ENCODE measurements around the gene AKAP6.

Gene AKAP6

DNA sequence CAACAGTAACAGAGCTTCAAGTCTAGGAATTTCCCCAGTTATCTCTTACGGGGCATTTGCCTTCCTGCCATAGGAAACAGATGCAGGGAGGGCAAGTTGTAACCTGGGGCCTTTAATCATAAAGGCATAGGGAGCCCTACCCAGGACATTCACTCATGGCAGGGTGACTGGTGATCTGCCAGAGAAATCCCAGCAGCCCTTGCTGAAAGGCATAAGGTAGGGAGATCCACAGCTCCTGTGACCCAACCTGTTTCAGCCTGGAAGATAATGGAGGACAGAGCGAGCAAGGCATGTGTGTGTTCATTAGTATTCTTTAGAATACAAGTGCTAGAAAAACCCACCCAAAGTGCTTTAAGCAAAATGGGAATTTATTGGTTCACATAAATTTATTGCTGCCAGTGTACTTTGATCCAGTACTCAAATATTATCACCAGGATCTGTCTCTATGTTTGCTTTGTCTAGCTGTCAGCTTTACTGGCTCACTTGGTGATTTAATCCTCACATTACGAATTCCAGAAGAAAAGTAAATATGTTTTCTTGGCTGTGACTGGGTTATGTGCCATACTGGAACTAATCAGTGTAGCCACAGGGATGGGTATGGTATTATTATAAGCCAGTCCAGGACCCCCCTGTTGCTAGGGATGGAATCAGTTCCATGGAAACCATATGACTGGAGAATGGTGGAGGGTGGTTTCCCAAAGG, 21.1 kb upstream of the AKAP6 start:
- H2AFZ ChIP-seq (ENCODE audit: low read depth) = no peak overlapping the region
- H3K36me3 ChIP-seq (ENCODE audit: insufficient read depth) = no peaks in the 10 kb centered on the region
- no peak overlapping the region for H3K4me3 ChIP-seq (IDR thresholded peaks at IDR 0.05; ENCODE audit: insufficient read depth, low read depth, low read length)
- H4K20me1 ChIP-seq (ENCODE audit: insufficient read depth) = no peaks in the 10 kb centered on the region
- no peak overlapping the region for H3K4me2 ChIP-seq
- H3K79me2 ChIP-seq (ENCODE audit: insufficient read depth, low read depth) = no peaks in the 10 kb centered on the region
- H3K27me3 ChIP-seq (ENCODE audit: insufficient read depth, low read depth) = no peaks in the 10 kb centered on the region
- H3K9ac ChIP-seq = no peak overlapping the region
- H3K27ac ChIP-seq = no peak overlapping the region
- H3K4me1 ChIP-seq (ENCODE audit: low read depth, poor library complexity, severe bottlenecking) = no peaks in the 10 kb centered on the region
- TF ChIP-seq, protein P1, sequence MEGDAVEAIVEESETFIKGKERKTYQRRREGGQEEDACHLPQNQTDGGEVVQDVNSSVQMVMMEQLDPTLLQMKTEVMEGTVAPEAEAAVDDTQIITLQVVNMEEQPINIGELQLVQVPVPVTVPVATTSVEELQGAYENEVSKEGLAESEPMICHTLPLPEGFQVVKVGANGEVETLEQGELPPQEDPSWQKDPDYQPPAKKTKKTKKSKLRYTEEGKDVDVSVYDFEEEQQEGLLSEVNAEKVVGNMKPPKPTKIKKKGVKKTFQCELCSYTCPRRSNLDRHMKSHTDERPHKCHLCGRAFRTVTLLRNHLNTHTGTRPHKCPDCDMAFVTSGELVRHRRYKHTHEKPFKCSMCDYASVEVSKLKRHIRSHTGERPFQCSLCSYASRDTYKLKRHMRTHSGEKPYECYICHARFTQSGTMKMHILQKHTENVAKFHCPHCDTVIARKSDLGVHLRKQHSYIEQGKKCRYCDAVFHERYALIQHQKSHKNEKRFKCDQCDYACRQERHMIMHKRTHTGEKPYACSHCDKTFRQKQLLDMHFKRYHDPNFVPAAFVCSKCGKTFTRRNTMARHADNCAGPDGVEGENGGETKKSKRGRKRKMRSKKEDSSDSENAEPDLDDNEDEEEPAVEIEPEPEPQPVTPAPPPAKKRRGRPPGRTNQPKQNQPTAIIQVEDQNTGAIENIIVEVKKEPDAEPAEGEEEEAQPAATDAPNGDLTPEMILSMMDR (conservative IDR thresholded peaks at IDR 0.05; ENCODE audit: low read depth, low read length) = no peak

DNA sequence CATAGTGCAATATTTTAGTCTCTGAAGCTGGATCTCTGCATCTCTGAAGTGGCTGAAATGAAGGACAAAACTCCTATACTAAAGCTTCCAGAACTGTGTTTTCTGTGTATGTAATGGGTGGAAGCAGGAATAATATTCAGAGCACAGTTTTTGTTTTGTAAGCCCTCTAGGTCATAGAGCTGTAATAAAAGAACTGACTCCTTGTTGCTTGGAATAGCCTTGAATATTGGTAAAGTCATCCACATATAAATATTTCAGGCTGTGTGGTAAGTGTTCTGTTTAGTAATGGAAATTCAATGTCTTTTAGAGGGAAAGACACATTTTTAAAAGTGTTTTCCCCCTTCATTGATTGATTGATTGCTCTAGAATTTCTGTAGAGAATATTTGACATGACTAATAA, 18.2 kb upstream of the AKAP6 start:
- Histone ChIP-seq H3K4me2 (no peak overlapping the region), H3K4me1 (ENCODE audit: low read depth, poor library complexity, severe bottlenecking) (no peaks in the 10 kb centered on the region), H3K27ac (no peak overlapping the region), H4K20me1 (ENCODE audit: insufficient read depth) (no peaks in the 10 kb centered on the region), H3K9ac (no peak overlapping the region), H3K79me2 (ENCODE audit: insufficient read depth, low read depth) (no peaks in the 10 kb centered on the region), H2AFZ (ENCODE audit: low read depth) (no peak overlapping the region), H3K27me3 (ENCODE audit: insufficient read depth, low read depth) (no peaks in the 10 kb centered on the region), H3K36me3 (ENCODE audit: insufficient read depth) (no peaks in the 10 kb centered on the region), H3K4me3 (IDR thresholded peaks at IDR 0.05; ENCODE audit: insufficient read depth, low read depth, low read length) (no peak overlapping the region)
- TF ChIP-seq, protein P1 (conservative IDR thresholded peaks at IDR 0.05; ENCODE audit: low read depth, low read length) = no peak

DNA sequence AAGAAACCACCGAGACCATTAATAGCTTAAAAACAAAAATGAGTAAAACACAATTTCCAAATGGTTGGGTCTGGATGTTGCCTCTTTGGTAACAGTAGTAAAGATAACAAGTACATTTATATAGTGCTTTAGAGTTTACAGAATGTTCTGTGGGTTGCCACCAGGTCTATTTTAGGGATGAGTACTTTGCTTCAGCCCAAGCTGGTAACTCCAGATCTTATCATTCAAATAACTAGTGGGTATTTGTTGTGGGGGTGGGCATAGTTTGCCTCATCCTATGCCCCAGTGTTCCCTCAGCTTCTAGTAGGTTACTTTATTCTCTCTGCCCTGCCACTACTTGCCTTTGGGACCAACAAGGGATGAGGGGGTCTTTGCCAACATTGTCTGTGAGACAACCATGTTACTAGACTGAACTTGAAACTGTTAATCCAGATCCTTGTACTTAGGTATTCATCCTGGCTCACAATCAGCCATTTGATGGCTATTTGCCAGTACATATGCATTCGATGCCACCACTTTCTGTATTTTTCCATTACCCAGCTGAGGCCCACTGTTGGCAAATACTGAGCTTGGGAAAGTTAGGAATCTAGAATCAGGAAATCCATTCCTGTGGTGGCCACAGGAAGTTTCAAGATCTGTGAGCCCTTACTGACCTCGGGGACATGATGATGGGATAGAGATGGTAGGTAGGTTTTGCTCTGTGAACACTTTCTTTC, 17.6 kb upstream of the AKAP6 start:
- H3K79me2 ChIP-seq (ENCODE audit: insufficient read depth, low read depth) = no peaks in the 10 kb centered on the region
- no peaks in the 10 kb centered on the region for H3K27me3 ChIP-seq (ENCODE audit: insufficient read depth, low read depth)
- no peak overlapping the region for H3K4me2 ChIP-seq
- TF ChIP-seq, protein P1 (conservative IDR thresholded peaks at IDR 0.05; ENCODE audit: low read depth, low read length) = no peak
- H3K4me3 ChIP-seq (IDR thresholded peaks at IDR 0.05; ENCODE audit: insufficient read depth, low read depth, low read length) = no peak overlapping the region
- H3K27ac ChIP-seq = no peak overlapping the region
- H4K20me1 ChIP-seq (ENCODE audit: insufficient read depth) = no peaks in the 10 kb centered on the region
- no peaks in the 10 kb centered on the region for H3K4me1 ChIP-seq (ENCODE audit: low read depth, poor library complexity, severe bottlenecking)
- no peak overlapping the region for H3K9ac ChIP-seq
- no peaks in the 10 kb centered on the region for H3K36me3 ChIP-seq (ENCODE audit: insufficient read depth)
- no peak overlapping the region for H2AFZ ChIP-seq (ENCODE audit: low read depth)

DNA sequence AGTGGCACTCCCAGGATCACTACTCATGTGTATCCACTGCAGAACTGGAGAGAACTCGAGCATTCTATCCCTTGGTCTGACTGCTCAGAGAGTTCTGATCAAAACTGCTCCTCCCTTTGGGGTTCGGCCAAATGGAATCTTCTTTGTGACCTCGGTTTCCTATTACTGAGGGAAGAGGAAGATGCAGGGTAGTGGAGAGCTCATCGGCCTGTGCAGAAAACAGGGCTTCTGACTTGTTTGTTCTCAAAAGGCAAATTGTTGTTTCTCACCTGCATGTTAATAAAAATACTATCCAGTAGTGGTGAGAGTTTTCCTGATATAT, 17.1 kb upstream of the AKAP6 start:
- Histone ChIP-seq H3K4me1 (ENCODE audit: low read depth, poor library complexity, severe bottlenecking) (no peaks in the 10 kb centered on the region), H3K36me3 (ENCODE audit: insufficient read depth) (no peaks in the 10 kb centered on the region), H3K4me2 (no peak overlapping the region), H3K27me3 (ENCODE audit: insufficient read depth, low read depth) (no peaks in the 10 kb centered on the region), H3K4me3 (IDR thresholded peaks at IDR 0.05; ENCODE audit: insufficient read depth, low read depth, low read length) (no peak overlapping the region), H3K27ac (no peak overlapping the region), H3K9ac (no peak overlapping the region), H4K20me1 (ENCODE audit: insufficient read depth) (no peaks in the 10 kb centered on the region), H2AFZ (ENCODE audit: low read depth) (no peak overlapping the region), H3K79me2 (ENCODE audit: insufficient read depth, low read depth) (no peaks in the 10 kb centered on the region)
- TF ChIP-seq, protein P1 (conservative IDR thresholded peaks at IDR 0.05; ENCODE audit: low read depth, low read length) = no peak

All from KMS-11 (cell line).